GM19239 (cell line): ENCODE measurements around the gene OLA1.

ENCODE experiments used
- DNase-seq: peaks from one replicate; pipeline ENCODE4 v3.0.0; 2011; ENCODE audit warnings: low spot score; ENCODE audit not compliant: insufficient read length
- FAIRE-seq: peaks from 2 replicates; lab custom pipeline; 2011; peaks lifted over from hg19 to GRCh38; lab: Jason Lieb, UNC

OLA1 gene

GRCh38 chr2:174047746-174048145, 200.6 kb downstream of the OLA1 start:
- no peak for DNase-seq
- no peak for FAIRE-seq

DNA sequence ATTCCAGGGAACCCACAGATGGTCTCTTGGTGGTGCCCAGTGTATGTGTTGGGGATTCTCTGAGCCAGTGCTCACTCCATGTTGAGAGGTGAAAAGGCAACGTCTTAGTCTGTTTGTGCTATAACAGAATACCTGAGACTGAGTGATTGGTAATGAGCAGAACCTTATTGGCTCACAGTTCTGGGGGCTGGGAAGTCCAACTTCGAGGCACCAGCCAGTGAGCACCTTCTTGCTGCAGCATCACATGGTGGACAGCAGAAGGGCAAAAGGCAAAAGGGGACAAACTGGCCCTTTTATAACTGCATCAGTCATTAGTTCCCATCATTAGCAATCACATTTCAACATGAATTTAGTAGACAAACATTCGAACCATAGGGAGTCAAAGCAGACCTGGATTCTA, 202.2 kb downstream of the OLA1 start:
- FAIRE-seq (no peak), DNase-seq (no peak)

DNA sequence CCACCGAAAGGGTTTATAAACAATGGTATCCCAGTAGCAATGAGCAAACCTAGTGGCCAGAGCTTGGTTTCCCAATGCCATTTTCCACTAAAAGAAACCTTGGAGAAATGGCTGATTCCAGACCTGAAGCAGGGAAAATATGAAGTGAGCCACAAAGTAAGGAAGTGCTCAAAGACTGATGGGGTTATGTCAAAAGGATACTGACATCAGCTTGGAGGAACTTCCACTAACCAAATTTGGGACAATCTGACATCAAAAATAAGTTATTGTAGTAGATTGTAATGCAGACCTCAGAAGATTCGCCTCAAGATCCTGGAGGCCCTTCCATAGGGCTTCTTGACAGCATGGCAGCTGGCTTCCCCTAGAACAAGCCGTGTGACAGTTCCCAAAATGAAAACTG, 203.8 kb downstream of the OLA1 start:
- no peak for FAIRE-seq
- DNase-seq: no peak

DNA sequence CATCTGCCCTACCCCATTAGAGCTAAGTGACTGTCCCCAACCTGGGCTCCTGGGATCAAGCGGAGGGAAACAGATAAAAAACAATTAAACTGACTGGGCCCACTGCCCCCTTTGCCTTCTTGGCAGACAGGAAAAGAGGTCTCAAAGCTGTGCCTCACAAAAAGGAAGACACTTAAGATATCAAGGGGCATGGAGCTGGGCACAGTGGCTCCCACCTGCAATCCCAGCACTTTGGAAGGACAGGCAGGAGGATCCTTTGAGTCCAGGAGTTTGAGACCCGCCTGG, 208.0 kb downstream of the OLA1 start:
- no peak for FAIRE-seq
- DNase-seq: no peak

GRCh38 chr2:174039551-174040416, 208.5 kb downstream of the OLA1 start:
- peak; percentile 98 for FAIRE-seq
- peak; percentile 67 for DNase-seq

DNA sequence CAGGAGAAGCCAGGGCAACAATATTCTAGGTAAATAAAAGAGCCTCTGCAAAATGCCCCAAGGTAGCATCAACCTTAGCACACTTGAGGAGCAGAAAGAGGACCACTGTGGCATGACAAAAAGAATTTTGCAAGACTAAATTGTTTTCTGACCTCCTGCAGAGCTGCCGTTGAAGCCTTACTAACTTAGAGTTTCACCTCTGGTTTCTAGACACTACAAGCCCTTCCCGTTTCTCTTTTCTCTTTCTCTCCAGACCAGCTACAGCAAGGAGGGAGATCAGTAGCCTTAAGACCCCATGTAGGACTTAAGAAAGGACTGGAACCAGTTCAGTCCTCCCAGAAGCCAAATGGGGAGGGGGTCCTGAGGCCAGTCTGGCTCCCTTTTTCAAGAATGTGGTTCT, 209.9 kb downstream of the OLA1 start:
- peak; percentile 18 for FAIRE-seq
- no peak for DNase-seq

GRCh38 chr2:174036825-174037224, 211.5 kb downstream of the OLA1 start:
- no peak for FAIRE-seq
- DNase-seq: no peak

DNA sequence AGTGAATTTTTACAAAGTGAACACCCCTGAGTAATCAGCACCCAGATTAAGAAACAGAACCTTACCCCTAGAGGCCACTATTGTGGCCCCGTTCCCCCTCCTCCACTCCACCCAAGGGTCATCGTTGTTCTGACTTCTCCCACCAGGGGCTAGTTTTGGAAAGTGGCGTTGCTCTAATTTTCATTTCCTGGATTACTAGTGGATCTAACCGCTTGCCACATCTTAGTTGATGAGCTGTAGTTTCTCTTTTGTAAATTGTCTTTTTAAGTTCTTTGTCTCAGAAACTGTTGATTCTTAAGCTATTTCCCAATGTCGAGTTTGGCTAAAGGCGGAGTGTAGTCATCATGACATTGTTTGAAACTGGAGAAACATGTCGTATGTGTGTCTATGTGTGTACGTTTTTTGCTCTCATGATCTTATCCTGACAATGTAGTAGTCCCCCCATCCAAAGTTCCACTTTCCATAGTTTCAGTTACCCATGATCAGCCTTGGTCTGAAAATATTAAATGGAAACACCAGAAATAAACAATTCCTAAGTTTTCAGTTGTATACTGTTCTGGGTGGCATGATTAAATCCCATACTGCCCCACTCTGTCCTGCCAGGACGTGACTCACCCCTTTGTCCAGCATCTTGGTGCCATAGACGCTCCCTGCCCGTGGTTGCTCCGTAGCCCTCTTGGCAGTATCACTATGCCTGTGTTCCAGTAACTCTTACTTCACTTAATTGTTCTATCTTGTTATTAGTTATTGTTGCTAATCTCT, 212.2 kb downstream of the OLA1 start:
- FAIRE-seq (no peak), DNase-seq (no peak)

GRCh38 chr2:174035117-174035635, 213.2 kb downstream of the OLA1 start:
- FAIRE-seq: no peak
- no peak for DNase-seq

DNA sequence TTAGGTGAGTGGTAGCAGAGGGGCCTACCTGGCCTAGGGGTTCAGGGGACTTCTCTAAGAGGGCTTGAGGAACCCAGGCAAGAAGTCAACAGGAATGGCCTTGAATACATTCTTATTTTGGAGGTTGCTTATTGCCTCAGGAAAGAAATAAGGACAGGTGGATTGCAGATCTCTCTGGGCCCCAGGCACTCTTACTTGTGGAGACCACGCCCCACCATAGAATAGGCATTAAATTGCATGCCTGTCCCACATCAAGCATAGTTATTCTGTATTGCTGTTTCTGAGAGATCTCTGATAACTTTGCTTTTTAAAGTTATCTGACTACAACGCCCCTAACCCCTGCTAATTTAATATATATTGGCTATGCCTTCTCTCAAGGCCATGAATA, 215.2 kb downstream of the OLA1 start:
- no peak for FAIRE-seq
- no peak for DNase-seq

- FAIRE-seq (no peak), DNase-seq (no peak)
Observed at GRCh38 chr2:174031226-174031625, 217.1 kb downstream of the OLA1 start.

DNA sequence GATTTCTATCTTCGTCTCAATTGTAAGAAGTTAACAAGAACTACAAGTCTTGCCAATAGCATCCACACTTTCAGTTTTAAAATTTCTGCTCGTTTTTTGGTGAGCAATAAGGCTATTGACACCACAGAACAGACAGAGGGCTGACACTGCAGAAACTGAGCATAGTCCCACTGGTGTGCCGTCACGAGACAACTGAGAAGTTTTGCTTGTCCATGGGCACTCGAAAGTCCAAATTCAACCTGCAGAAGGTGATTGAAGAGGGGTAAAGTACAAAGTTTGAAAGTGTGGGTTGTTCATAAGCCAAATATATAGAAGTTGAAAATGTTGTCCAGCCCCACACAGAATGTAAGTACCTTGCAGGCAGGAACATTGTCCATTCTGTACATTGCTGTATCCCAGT, 219.4 kb downstream of the OLA1 start:
- no peak for DNase-seq
- no peak for FAIRE-seq

DNA sequence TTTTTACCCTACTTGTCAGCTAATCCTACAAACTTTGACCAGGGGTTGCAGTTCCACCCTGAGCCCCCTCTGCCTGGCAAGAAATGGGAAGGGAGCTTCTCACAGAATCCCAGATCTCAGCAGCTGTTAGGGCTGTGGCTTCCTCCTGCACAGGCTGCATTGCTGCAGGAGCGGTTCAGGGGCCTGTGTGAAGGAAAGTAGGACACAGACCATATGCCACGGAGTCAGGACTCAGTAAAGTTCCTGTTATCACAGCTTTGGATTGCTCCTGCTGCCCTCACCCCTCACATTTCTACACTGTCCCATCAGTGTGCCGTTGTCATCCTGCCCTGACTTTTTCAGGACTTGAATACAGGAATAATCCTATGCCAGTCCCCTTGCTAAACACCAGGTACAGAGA, 220.4 kb downstream of the OLA1 start:
- no peak for FAIRE-seq
- no peak for DNase-seq

DNA sequence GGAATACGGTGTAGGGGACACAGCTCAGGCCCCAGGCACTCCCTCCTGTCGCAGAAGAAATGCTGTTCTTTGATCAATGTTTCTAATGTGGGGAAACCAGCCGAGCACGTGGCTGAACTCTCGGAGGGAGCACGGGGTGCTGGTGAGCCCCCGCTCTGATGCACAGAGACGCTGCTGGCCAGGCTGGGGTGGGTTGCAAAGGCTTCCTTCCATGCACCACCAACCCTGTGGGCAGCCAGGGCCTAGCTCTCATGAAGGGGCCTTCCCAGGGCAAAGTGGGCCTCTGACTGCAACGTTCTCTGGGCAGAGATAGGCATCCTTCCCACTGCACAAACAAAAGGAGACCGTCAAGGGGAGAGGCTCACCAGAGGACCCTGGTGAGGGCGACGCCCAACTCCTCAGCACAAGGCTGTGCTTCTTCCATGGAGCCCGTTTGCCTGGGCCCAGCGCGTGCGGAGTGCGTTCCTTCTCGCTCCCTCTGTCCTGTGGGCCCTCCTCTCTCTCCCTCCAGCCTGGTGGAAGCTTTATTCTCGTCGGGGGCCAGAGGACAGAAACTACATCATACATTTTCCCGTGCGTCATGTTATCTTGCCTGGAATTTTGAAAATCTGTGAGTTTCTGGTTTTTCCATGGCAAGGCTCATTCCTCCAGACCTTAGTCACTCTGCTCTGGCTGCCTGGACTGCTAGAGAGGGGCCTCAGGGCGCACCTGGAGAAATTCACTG, 222.0 kb downstream of the OLA1 start:
- no peak for FAIRE-seq
- no peak for DNase-seq

DNA sequence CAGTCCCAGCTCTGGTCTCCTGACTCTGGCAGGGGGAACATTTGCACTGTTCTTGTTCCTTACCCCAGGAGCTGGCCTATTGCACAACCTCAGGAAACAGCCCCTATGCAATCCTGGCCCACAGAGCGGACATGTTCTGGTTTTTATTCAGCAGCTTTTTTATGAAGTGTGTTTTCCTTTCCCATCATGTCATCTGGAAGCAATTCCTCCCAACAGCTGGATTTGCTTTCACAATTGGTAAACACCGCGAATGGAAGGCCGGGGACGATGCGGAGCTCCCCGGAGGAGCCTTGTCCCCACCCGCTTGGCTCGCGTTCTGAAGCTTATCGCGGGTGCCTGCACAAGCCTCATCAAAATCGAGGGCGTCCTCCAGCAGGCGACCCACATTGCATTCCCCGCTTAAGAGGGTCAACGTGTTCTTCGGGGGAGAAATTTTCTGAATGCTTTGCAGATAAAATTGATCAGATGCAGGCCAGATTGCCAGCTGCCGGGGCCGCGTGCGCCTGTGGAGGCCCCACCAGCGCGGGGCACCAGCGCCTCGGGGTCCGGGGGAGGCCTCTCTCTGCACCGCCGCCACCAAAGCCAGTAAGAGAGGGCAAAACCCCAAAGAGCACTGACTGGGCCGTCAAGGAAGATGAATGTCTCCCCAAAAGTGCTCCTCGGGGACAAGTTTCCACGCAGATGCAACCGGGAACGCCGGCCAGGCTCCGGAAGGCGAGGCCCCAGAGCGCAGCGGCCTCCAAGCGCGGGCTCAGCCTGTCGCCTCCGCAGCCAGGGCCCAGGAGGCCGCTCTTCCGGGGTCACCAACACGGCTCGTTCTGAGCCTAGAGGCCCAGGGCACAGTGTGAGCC, 222.8 kb downstream of the OLA1 start:
- FAIRE-seq (no peak), DNase-seq (no peak)

DNA sequence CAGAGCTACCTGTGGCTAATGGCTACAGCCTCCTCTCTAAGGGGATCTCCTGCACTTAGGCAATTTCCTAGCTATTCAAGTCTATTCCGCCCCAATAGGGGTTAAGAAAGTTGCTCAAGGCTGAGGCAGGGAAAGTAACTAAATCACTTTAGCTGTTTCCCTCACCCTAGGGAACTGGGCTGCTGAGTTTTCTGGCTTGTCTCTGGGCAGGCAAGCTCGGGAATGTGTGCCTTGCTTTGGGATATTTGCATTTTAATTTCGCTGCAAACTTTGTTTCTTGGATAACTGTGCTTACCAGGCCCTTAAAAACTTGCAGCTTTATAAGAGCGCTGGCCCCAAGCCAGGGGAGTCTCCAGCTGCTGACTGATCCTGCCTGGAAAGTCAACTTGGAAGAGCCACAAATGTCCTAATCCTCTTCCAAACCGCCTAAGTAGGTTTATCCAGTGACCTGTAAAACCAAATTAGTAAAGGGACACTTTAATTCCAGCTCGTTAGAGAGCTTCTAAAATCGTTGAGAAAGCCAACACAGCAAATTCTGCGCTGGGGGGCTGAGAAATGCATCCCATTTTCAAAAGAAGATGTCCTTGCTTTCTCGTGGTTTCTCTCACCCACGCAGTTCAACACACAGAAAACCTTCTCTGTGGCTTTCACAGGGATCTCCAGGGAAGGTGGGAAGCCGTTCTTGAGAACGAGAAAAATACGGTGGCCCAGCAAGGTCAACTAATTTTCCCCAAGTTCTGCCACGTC, 223.6 kb downstream of the OLA1 start:
- FAIRE-seq: no peak
- no peak for DNase-seq

DNA sequence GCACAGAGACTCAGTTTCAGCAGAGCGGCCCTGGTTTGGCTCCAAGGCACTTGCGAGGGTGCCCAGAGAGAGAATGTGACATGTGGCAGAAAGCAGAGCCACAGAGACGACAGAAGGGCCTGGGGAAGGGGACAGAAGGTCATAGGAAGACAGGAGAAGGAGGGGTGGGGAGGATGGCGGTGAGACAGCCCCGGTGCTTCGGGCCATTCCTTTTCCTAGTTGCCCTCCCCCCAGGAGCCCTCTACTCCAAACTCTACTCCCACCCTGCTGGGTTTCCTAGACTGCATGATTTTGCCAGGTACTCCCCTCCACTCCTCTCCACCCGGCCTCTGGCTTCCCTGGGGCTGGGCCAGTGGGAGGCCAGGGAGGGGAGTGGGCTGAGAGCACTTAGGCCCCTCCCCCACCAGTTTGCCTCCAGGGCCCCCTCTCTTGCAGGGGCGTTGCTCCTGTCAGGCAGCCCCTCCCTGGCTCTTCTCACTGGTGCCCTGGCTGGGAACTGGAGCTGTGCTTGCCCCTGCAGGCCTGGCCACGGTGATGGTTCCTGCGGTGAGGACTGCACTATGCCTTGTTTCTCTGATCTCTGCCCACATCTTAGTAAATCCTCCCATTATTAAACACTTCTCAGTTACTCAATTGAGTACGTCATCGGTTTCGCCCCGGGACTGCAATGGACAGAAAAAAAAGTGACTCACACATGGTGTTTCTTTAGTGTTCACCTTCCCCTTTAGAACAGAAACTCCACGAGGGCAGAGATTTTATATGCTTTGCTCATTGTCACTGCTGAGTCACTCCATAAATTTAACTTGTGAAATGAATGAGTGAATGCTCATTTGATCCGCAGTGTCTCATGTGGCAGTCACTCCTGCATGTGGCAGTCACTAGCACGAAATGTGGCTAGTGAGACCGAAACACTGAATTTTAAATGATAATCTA, 224.5 kb downstream of the OLA1 start:
- DNase-seq (no peak), FAIRE-seq (no peak)
